CD4-positive, CD25-positive, alpha-beta regulatory T cell (primary cell): ENCODE results near the gene ALDH8A1. TPM values are rescaled to one million over a fixed set of nuclear protein-coding genes. Genes with fewer than 3 reads are reported as not detected.
A peak's percentile ranks its signal among the peaks of the same experiment; 100 is the strongest.

Experiments
- ATAC-seq, 2 donors: fragments of 150-1000 bp; cut with Tn5 transposase; one replicate each; pipeline ENCODE4 v1.10.0; 2021; ENCODE audit warnings: low read depth in 2 of 2, moderate number of reproducible peaks in 2 of 2, moderate library complexity in 1 of 2
- DNase-seq, 3 donors: peaks; one replicate each; pipeline versions ENCODE4 v3.0.0 to v3.0.0-alpha.2; 2012 to 2022; ENCODE audit warnings: mixed read lengths in 1 of 3
- H3K27ac ChIP-seq: one replicate; pipeline ENCODE4 v1.7.0; 2013; ENCODE audit warnings: mild to moderate bottlenecking, low read length; ENCODE audit not compliant: insufficient read depth, poor library complexity, severe bottlenecking
- H3K27me3 ChIP-seq: one replicate; pipeline ENCODE4 v1.7.0; 2013; ENCODE audit warnings: low read length; ENCODE audit not compliant: control insufficient read depth, insufficient read depth
- H3K36me3 ChIP-seq: one replicate; pipeline ENCODE4 v1.7.0; 2013; ENCODE audit warnings: mild to moderate bottlenecking, low read length, moderate library complexity; ENCODE audit not compliant: control insufficient read depth, insufficient read depth
- H3K4me1 ChIP-seq: 2 replicates; pipeline ENCODE4 v1.7.0; 2013; ENCODE audit warnings: mild to moderate bottlenecking, low read length; ENCODE audit not compliant: insufficient read depth, control insufficient read depth, poor library complexity, severe bottlenecking
- H3K4me3 ChIP-seq: one replicate; pipeline ENCODE4 v1.7.0; 2013; ENCODE audit warnings: low read depth, mild to moderate bottlenecking, low read length, moderate library complexity
- H3K9me3 ChIP-seq, 2 experiments: 1 replicate in 1 of 2; 2 replicates in 1 of 2; pipeline ENCODE4 v1.7.0; 2013; ENCODE audit warnings: low read length in 2 of 2, mild to moderate bottlenecking in 1 of 2, moderate library complexity in 1 of 2; ENCODE audit not compliant: control insufficient read depth in 2 of 2
- H3K27ac Mint-ChIP-seq, 3 donors: one replicate each; pipeline ENCODE4 v1.8.0; 2020 to 2022; ENCODE audit warnings: mild to moderate bottlenecking in 3 of 3, mixed read lengths in 3 of 3, moderate library complexity in 2 of 3
- H3K27me3 Mint-ChIP-seq: one replicate; pipeline ENCODE4 v1.8.0; 2022; ENCODE audit warnings: mild to moderate bottlenecking, mixed read lengths
- H3K36me3 Mint-ChIP-seq: one replicate; pipeline ENCODE4 v1.8.0; 2020; ENCODE audit warnings: mixed read lengths
- H3K4me1 Mint-ChIP-seq, 4 donors: one replicate each; pipeline ENCODE4 v1.8.0; 2020 to 2022; ENCODE audit warnings: mixed read lengths in 4 of 4, mild to moderate bottlenecking in 1 of 4
- H3K4me3 Mint-ChIP-seq, 4 donors: one replicate each; pipeline ENCODE4 v1.8.0; 2020 to 2022; ENCODE audit warnings: mild to moderate bottlenecking in 4 of 4, mixed read lengths in 4 of 4, moderate library complexity in 3 of 4
- H3K9me3 Mint-ChIP-seq, 7 donors: one replicate each; pipeline ENCODE4 v1.8.0; 2020 to 2022; ENCODE audit warnings: mixed read lengths in 7 of 7, mild to moderate bottlenecking in 3 of 7, moderate library complexity in 2 of 7
- polyA plus RNA-seq, 4 donors: library from polyadenylated mRNA; unstranded; fragments of 300-500 nt; fragmentation: Illumina TruSeq; gene quantifications; one replicate each; pipeline ENCODE4 v1.2.3, GENCODE V29; 2021
- total RNA-seq: library from RNA; stranded (reverse); gene quantifications from one replicate; pipeline ENCODE4 v1.2.3, GENCODE V29; 2022

The ALDH8A1 gene
- total RNA-seq (4.4 TPM), polyA plus RNA-seq (under 1 TPM in 1 of 4 donors, not detected in 3; 0.39 TPM)

GRCh38 chr6:134949927-134950326 lies at the start of gene ALDH8A1:
Gene ALDH8A1 (minus strand): TSS chr6:134950101. CDS start chr6:134950053, 48 bp downstream.
- no peaks in the 10 kb centered on the region for H3K36me3 Mint-ChIP-seq

GRCh38 chr6:134999107-134999506 lies 49.2 kb upstream of the ALDH8A1 start:
- ATAC-seq (no peak), DNase-seq (no peak)
- Histone ChIP-seq H3K27me3 (no peaks in the 10 kb centered on the region), H3K36me3 (peaks cover 24% of the 10 kb centered on the region), H3K27ac (no peak overlapping the region), H3K4me3 (no peak overlapping the region), H3K9me3 (no peaks in the 10 kb centered on the region), H3K4me1 (peaks cover 12% of the 10 kb centered on the region)
- Mint-ChIP-seq H3K9me3 (no peaks in the 10 kb centered on the region), H3K27ac (no peak overlapping the region), H3K4me3 (no peak overlapping the region), H3K27me3 (no peaks in the 10 kb centered on the region), H3K36me3 (peaks cover 29% of the 10 kb centered on the region), H3K4me1 (peaks cover 15 to 33% (median 28%) of the 10 kb centered on the region in 4 donors)

More at GRCh38 chr6:134949927-134950326, at the start of gene ALDH8A1:
- no peak within 1 kb of the TSS for H3K27ac ChIP-seq
- ATAC-seq, result no peak
- no peak within 1 kb of the TSS for H3K4me3 ChIP-seq
- no peaks in the 10 kb centered on the region for H3K9me3 ChIP-seq
- Mint-ChIP-seq H3K27ac (no peak within 1 kb of the TSS), H3K27me3 (no peaks in the 10 kb centered on the region), H3K4me1 (no peaks in the 10 kb centered on the region), H3K9me3 (peaks cover 0 to 2% (median 0%) of the 10 kb centered on the region in 7 donors), H3K4me3 (no peak within 1 kb of the TSS)
- no peaks in the 10 kb centered on the region for H3K36me3 ChIP-seq
- no peak for DNase-seq
- H3K4me1 ChIP-seq, result no peaks in the 10 kb centered on the region
- no peaks in the 10 kb centered on the region for H3K27me3 ChIP-seq

GRCh38 chr6:134997133-134997995 lies 47.5 kb upstream of the ALDH8A1 start:
- Histone ChIP-seq H3K27me3 (no peaks in the 10 kb centered on the region), H3K27ac (peak overlapping the region; percentile 14), H3K36me3 (peaks cover 38% of the 10 kb centered on the region), H3K4me3 (no peak overlapping the region), H3K4me1 (peaks cover 5% of the 10 kb centered on the region), H3K9me3 (no peaks in the 10 kb centered on the region)
- Mint-ChIP-seq H3K27ac (peak overlapping the region; percentile 41 to 68 (median 63)), H3K4me3 (peak overlapping the region in 1 of 4 donors; percentile 52), H3K36me3 (peaks cover 29% of the 10 kb centered on the region), H3K27me3 (no peaks in the 10 kb centered on the region), H3K4me1 (peaks cover 10 to 27% (median 22%) of the 10 kb centered on the region in 4 donors), H3K9me3 (no peaks in the 10 kb centered on the region)
- ATAC-seq (no peak), DNase-seq (no peak)

- no peaks in the 10 kb centered on the region for H3K9me3 Mint-ChIP-seq
- H3K27ac Mint-ChIP-seq, result peak overlapping the region in 1 of 3 donors; percentile 35
Measured at GRCh38 chr6:134995536-134995935, 45.6 kb upstream of the ALDH8A1 start.

GRCh38 chr6:134994431-134994830 lies 44.5 kb upstream of the ALDH8A1 start:
- Histone ChIP-seq H3K36me3 (peaks cover 59% of the 10 kb centered on the region), H3K4me3 (no peak overlapping the region), H3K27me3 (no peaks in the 10 kb centered on the region), H3K9me3 (no peaks in the 10 kb centered on the region), H3K4me1 (no peaks in the 10 kb centered on the region), H3K27ac (no peak overlapping the region)
- Mint-ChIP-seq H3K27ac (no peak overlapping the region), H3K4me1 (peaks cover 14 to 24% (median 24%) of the 10 kb centered on the region in 4 donors), H3K27me3 (no peaks in the 10 kb centered on the region), H3K36me3 (peaks cover 32% of the 10 kb centered on the region), H3K4me3 (no peak overlapping the region), H3K9me3 (no peaks in the 10 kb centered on the region)
- ATAC-seq, result no peak
- DNase-seq, result no peak

More at GRCh38 chr6:134995536-134995935, 45.6 kb upstream of the ALDH8A1 start:
- H3K36me3 Mint-ChIP-seq, result peaks cover 26% of the 10 kb centered on the region
- no peaks in the 10 kb centered on the region for H3K27me3 Mint-ChIP-seq
- DNase-seq (no peak), ATAC-seq (no peak)
- H3K9me3 ChIP-seq, result no peaks in the 10 kb centered on the region
- H3K4me3 Mint-ChIP-seq, result no peak overlapping the region
- no peaks in the 10 kb centered on the region for H3K4me1 ChIP-seq
- peaks cover 14 to 23% (median 21%) of the 10 kb centered on the region in 4 donors for H3K4me1 Mint-ChIP-seq
- H3K27me3 ChIP-seq, result no peaks in the 10 kb centered on the region
- no peak overlapping the region for H3K4me3 ChIP-seq
- peaks cover 54% of the 10 kb centered on the region for H3K36me3 ChIP-seq
- no peak overlapping the region for H3K27ac ChIP-seq

GRCh38 chr6:134992155-134992554 lies 42.3 kb upstream of the ALDH8A1 start:
- Mint-ChIP-seq H3K4me3 (no peak overlapping the region), H3K27ac (no peak overlapping the region), H3K36me3 (peaks cover 34% of the 10 kb centered on the region), H3K27me3 (no peaks in the 10 kb centered on the region), H3K4me1 (peaks cover 9 to 18% (median 15%) of the 10 kb centered on the region in 4 donors), H3K9me3 (no peaks in the 10 kb centered on the region)
- ATAC-seq (no peak), DNase-seq (no peak)
- H3K27ac ChIP-seq, result no peak overlapping the region
- no peak overlapping the region for H3K4me3 ChIP-seq
- no peaks in the 10 kb centered on the region for H3K27me3 ChIP-seq
- no peaks in the 10 kb centered on the region for H3K4me1 ChIP-seq
- H3K9me3 ChIP-seq, result no peaks in the 10 kb centered on the region
- peaks cover 67% of the 10 kb centered on the region for H3K36me3 ChIP-seq

GRCh38 chr6:134990262-134990661 lies 40.4 kb upstream of the ALDH8A1 start:
- DNase-seq (no peak), ATAC-seq (no peak)
- no peaks in the 10 kb centered on the region for H3K9me3 ChIP-seq
- no peaks in the 10 kb centered on the region for H3K27me3 ChIP-seq
- H3K36me3 ChIP-seq, result peaks cover 57% of the 10 kb centered on the region
- no peaks in the 10 kb centered on the region for H3K9me3 Mint-ChIP-seq
- no peak overlapping the region for H3K27ac Mint-ChIP-seq
- no peaks in the 10 kb centered on the region for H3K27me3 Mint-ChIP-seq
- H3K27ac ChIP-seq, result no peak overlapping the region
- H3K4me1 ChIP-seq, result no peaks in the 10 kb centered on the region
- no peak overlapping the region for H3K4me3 ChIP-seq
- peaks cover 35% of the 10 kb centered on the region for H3K36me3 Mint-ChIP-seq
- peaks cover 6 to 16% (median 11%) of the 10 kb centered on the region in 4 donors for H3K4me1 Mint-ChIP-seq
- no peak overlapping the region for H3K4me3 Mint-ChIP-seq
